ENCODE data around the gene CRYBG2.
A peak's percentile ranks its signal among the peaks of the same experiment; 100 is the strongest.

The CRYBG2 gene

GRCh38 chr1:26286064-26286416, 67.9 kb downstream of the CRYBG2 start:
- no peak for TF ChIP-seq CTCF (IDR thresholded peaks at IDR 0.05)
- Histone ChIP-seq H3K4me1 (ENCODE audit: control insufficient read depth in 1 of 2, insufficient read depth in 1 of 2, low read depth in 1 of 2, low read length in 1 of 2) (peaks cover 76 to 87% of the 10 kb centered on the region in 2 experiments), H3K27ac (peak overlapping the region; percentile 100), H3K4me3 (ENCODE audit: low read depth in 1 of 2, low read length in 1 of 2) (no peak overlapping the region), H3K9me3 (no peaks in the 10 kb centered on the region), H3K36me3 (peaks cover 36% of the 10 kb centered on the region), H3K27me3 (no peaks in the 10 kb centered on the region)

- Histone ChIP-seq H3K9me3 (no peaks in the 10 kb centered on the region), H3K27ac (peak overlapping the region; percentile 100), H3K27me3 (no peaks in the 10 kb centered on the region), H3K4me3 (ENCODE audit: low read depth in 1 of 2, low read length in 1 of 2) (peak overlapping the region in 1 of 2 experiments; percentile 5), H3K4me1 (ENCODE audit: control insufficient read depth in 1 of 2, insufficient read depth in 1 of 2, low read depth in 1 of 2, low read length in 1 of 2) (peaks cover 76 to 87% of the 10 kb centered on the region in 2 experiments), H3K36me3 (peaks cover 42% of the 10 kb centered on the region)
- TF ChIP-seq CTCF (IDR thresholded peaks at IDR 0.05) = no peak
These were observed 68.4 kb downstream of the CRYBG2 start for GRCh38 chr1:26285366-26286063.

GRCh38 chr1:26284597-26285347, 69.2 kb downstream of the CRYBG2 start:
- peak overlapping the region in 1 of 2 experiments; percentile 5 for H3K4me3 ChIP-seq (ENCODE audit: low read depth in 1 of 2, low read length in 1 of 2)
- H3K27ac ChIP-seq = peak overlapping the region; percentile 100
- H3K4me1 ChIP-seq (ENCODE audit: control insufficient read depth in 1 of 2, insufficient read depth in 1 of 2, low read depth in 1 of 2, low read length in 1 of 2) = peaks cover 72 to 86% of the 10 kb centered on the region in 2 experiments
- no peaks in the 10 kb centered on the region for H3K9me3 ChIP-seq
- H3K36me3 ChIP-seq = peaks cover 42% of the 10 kb centered on the region
- no peaks in the 10 kb centered on the region for H3K27me3 ChIP-seq
- peak; percentile 83 for TF ChIP-seq CTCF (IDR thresholded peaks at IDR 0.05)

GRCh38 chr1:26283871-26284596, 69.9 kb downstream of the CRYBG2 start:
- Histone ChIP-seq H3K36me3 (peaks cover 42% of the 10 kb centered on the region), H3K27me3 (no peaks in the 10 kb centered on the region), H3K4me3 (ENCODE audit: low read depth in 1 of 2, low read length in 1 of 2) (no peak overlapping the region), H3K4me1 (ENCODE audit: control insufficient read depth in 1 of 2, insufficient read depth in 1 of 2, low read depth in 1 of 2, low read length in 1 of 2) (peaks cover 70 to 86% of the 10 kb centered on the region in 2 experiments), H3K27ac (peak overlapping the region; percentile 100), H3K9me3 (no peaks in the 10 kb centered on the region)
- no peak for TF ChIP-seq CTCF (IDR thresholded peaks at IDR 0.05)

GRCh38 chr1:26283279-26283853, 70.6 kb downstream of the CRYBG2 start:
- peaks cover 70 to 86% of the 10 kb centered on the region in 2 experiments for H3K4me1 ChIP-seq (ENCODE audit: control insufficient read depth in 1 of 2, insufficient read depth in 1 of 2, low read depth in 1 of 2, low read length in 1 of 2)
- H3K36me3 ChIP-seq = peaks cover 42% of the 10 kb centered on the region
- H3K27ac ChIP-seq = peak overlapping the region; percentile 100
- H3K4me3 ChIP-seq (ENCODE audit: low read depth in 1 of 2, low read length in 1 of 2) = no peak overlapping the region
- no peaks in the 10 kb centered on the region for H3K27me3 ChIP-seq
- TF ChIP-seq CTCF (IDR thresholded peaks at IDR 0.05) = no peak
- no peaks in the 10 kb centered on the region for H3K9me3 ChIP-seq

All from neutrophil (primary cell).